HG03135 (cell line): ENCODE results near the gene BASP1.
"Not testable (repeated sequence)": the region's sequence is repeated elsewhere in the genome, so short reads cannot be mapped to it uniquely, and the experiment has no call there.

Experiments used
- ATAC-seq: cut with Tn5 transposase; IDR thresholded peaks from one replicate; pipeline ENCODE4 v1.9.1; 2021; ENCODE audit warnings: mild to moderate bottlenecking, moderate library complexity; ENCODE audit not compliant: unreplicated experiment

BASP1 gene

GRCh38 chr5:17222664-17223063 is 5.2 kb downstream of the BASP1 start:
- ATAC-seq = no peak

DNA sequence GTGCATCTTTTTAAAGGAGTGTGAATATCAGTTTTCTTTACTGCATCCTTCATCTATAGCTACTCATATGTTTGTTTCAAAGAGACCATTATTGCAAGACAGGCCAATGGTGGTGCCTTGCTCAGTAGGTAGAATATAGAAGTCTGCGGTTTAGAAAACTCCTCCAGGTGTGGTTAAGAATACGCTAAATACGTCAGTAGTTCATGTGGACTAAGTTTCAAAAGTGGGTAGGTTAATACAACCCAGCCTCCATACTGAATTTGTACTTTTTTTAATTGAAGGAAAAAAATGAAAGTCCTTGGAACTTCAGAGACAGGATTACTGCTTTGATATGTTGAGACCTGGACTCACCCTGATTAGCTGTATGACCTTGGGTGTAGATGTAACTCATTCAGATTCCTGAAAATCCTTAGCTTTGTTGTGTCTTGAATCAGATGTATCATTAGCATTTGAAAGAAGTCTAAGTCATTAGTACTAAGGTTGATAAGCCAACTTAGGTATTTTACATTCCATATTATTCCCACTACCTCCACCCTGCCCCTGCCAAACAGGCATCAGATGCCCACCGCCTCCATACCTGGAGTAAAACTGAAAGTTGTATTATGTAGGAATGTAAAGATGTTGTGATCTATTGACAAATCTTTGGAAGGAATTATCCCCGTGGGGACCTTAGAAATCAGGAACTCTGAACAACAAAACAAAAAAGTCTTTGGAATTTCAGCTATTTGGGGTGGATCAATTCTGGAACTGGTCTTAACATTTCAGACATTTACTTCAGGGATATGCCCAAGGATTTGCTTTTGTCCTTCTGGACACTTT is 6.1 kb downstream of the BASP1 start:
- peak; percentile 26 for ATAC-seq

- ATAC-seq = peak; percentile 56
Measured at GRCh38 chr5:17224858-17225511, 7.6 kb downstream of the BASP1 start.

DNA sequence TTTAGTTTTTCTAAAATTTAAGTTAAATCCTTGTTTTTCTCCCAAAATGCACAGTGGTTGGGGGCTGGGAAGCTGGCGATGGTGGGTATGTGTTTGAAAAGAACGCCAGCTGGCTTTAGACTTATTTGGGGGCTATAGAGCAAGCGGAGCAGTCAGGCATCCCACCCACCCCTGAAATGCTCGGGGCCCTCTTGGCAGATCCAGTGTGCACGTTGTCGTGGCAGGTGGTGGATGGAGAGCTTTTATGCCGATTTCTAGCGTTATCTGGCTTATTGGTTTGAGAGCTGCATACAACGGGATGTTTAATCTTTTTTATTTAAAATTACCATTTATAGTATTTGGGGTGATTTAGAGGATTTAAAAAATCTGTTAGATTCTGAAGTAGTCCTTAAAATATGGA is 8.1 kb downstream of the BASP1 start:
- no peak for ATAC-seq

GRCh38 chr5:17227868-17228267 is 10.4 kb downstream of the BASP1 start:
- no peak for ATAC-seq

GRCh38 chr5:17228821-17229291 is 11.4 kb downstream of the BASP1 start:
- peak; percentile 63 for ATAC-seq

GRCh38 chr5:17229313-17229712 is 11.9 kb downstream of the BASP1 start:
- peak; percentile 28 for ATAC-seq

DNA sequence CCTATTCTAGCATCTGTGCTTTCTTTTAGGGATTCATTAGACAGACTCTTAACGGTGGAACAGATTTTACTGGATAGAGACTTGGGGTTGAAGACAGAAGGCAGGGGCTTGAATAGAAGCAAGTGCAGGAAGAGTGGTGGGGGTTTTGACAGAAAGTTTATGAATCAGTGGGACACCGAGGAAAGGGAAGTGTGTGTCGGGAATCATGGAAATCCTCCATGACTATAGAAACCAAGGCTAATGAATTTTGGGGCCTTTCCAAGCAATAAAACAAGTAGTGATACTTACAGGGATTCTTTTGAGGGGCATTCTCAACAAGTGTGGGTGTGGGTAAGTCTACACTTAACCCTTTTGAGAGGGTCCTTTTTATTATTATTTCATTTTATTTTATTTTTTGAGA is 12.8 kb downstream of the BASP1 start:
- ATAC-seq = no peak

DNA sequence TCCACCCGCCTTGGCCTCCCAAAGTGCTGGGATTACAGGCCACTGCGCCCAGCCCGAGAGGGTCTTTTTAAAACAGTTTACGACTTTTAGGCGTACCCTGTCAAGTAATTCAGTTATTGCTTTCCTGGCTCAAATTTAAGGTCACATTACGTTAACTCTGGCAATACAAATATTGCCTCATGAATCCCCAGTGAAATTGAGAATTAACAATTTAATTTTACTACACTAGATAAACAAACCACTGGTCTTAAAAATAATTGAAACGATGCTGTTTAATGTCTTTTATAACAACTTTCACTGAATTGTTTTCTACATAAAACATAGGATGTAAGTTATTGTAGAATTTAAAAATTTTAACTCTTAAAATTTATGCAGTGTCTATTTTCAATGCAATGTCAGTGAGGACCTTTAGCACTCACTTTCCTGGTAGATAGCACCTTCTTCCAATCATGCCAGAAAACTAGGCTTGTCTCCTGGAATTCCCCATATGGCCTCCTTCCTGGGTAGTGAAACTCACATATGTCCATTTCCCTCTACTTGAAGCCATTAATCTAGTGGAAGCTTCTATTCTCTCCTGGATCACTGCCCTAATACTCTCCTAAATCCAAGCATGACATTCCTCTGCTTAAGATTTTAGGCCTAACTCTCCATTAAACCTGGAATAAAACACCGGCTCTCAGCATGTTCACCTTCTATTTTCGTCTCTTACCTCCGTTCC is 13.5 kb downstream of the BASP1 start:
- no peak for ATAC-seq

- no peak for ATAC-seq
Measured at GRCh38 chr5:17232405-17232804, 15.0 kb downstream of the BASP1 start.

DNA sequence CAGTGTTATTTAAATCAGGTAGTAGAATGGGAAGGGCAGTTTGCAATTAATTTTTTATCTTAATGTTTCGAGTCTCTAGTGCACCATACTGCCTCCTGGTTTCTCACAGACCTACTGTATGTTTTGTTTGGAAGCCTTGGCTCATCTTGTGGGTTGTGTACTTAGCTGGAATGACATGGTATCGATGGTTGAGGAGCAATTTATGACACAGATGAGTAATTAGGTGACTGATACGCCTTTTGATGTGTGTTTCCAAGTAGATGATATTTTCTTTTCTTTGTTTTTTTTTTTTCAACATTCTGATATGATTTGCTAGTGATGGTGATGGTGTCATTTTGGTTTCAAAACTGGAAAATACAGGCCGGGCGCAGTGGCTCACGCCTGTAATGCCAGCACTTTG is 16.1 kb downstream of the BASP1 start:
- ATAC-seq = no peak

GRCh38 chr5:17234374-17234773 is 16.9 kb downstream of the BASP1 start:
- no peak for ATAC-seq

GRCh38 chr5:17235731-17236330 is 18.4 kb downstream of the BASP1 start:
- ATAC-seq = no peak

DNA sequence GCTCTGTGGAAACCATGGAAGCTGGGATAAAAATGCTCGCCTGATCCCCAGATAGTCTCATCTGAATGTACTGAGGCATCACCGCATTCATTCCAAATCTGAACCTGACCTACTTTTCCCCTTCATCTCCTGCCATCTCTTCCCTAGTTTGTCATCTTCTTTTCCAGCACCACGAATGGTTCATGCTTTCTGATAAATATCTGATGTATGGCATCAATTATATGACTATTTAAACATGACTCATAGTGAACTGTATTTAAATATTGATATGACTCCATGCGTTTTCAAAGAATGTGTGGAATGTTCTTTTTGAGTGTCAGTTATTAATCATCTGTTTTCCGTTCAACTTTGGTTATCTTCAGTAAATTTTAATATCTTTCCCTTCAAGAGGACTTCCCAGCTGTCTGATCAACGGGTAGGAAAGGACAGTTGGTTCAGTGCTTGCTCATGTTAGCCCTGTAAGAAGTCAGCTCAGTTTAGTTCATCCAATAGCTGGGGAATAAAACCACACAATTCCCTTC is 21.1 kb downstream of the BASP1 start:
- ATAC-seq = no peak

DNA sequence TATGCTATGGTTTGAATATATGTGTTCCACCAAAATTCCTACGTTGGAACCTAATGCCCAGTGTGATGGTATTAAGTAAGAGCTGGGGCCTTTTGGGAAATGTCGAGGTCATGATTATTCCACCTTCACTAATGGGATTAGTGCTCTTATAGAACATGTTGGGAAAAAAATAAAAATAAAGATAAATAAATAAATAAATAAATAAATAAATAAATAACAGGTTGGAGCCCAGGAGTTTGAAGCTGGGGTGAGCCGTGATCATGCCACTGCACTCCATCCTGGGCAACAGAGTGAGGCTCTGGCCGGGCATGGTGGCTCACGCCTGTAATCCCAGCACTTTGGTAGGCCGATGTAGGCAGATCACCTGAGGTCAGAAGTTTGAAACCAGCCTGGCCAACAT is 22.5 kb downstream of the BASP1 start:
- ATAC-seq = no peak

DNA sequence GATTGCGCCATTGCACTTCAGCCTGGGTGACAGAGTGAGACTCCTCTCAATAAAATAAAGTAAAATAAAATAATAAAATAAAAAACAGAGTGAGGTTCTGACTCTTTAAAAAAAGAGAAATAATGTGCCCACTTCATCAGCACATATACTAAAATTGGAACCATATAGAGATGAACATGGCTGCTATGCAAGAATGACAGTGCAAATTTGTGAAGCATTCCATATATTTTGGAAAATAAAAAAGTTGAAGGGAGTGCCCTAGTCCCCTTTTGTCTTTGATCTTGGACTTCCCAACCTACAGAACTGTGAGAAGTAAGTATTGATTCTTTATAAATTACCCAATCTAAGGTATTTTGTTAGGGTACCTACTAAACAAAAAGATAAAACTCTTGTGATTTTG is 23.1 kb downstream of the BASP1 start:
- no peak for ATAC-seq

GRCh38 chr5:17241635-17242034 is 24.2 kb downstream of the BASP1 start:
- ATAC-seq = no peak

DNA sequence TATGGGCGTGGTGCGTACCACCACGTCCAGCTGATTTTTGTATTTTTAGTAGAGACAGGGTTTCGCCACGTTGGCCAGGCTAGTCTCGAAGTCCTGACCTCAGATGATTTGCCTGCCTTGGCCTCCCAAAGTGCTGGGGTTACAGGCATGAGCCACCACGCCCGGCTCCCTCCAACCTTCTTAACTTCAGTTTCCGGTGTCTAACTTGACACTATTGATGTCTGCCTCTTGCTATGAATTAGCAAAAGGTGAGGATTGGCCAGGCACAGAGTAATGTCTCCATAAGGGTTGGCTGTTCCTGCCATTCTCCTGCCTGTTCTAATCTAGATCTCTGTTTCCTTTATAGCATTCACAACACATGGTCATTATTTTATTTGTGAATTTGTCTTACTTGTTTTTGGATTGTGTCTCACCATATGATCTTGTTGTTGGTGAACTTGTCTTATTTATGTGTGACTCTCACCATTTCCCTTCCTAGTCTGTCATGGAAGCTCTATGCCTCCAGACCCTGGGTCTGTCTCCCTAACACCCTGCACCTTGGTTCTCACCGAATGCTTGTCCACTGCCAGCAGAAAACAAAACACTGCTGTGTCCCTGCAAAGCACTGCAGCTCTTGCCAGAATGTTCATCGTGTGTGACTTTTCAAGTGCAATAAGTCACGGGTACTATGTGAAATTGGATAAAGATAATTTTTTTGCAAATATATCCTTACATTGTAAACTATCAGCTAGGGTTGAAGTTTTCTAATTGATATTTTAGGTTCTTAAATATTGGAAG is 26.0 kb downstream of the BASP1 start:
- ATAC-seq = no peak

DNA sequence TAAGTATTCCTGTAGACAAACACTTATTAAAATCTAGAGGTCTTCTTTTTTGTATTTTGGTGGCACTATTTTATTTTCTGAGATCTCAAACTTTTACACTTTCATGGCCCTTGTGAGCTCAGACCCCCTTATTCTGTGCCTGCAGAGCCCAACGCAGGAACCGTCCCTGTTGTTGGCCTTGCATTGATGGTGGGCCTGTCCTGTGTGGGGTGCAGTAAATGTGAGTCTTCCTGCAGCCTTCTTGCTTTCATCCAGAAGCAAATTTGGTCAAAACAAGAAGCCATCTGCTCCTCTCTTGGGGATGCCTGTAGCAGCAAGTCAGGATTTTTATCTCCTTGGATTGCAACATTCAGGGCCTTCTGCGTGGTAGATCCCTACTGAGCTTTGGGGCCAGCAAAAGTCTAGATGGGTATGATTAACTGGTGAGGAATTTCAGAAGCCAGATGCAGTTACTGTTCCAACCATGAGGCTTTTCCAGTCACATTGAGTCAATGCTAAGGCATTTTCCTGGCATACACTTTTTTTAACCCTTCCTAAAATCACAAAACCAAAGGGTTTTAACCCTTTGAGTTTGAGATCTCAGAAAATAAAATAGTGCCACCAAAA is 31.7 kb downstream of the BASP1 start:
- no peak for ATAC-seq

GRCh38 chr5:17249841-17250240 is 32.4 kb downstream of the BASP1 start:
- not testable (repeated sequence) for ATAC-seq
